Activated T-helper 1 cell treated with anti-CD3 and anti-CD28 coated beads, Interleukin-2, amount 50 U/mL, for 16 hours (primary cell): ENCODE measurements around the gene TESK2.

Experiments used
- DNase-seq, 2 donors: peaks; one replicate each; pipeline ENCODE4 v3.0.0-alpha.2; 2020; ENCODE audit warnings: low read depth in 1 of 2, low spot score in 1 of 2

The TESK2 gene

GRCh38 chr1:45510036-45510971 is 19.3 kb upstream of the TESK2 start:
- no peak for DNase-seq

- DNase-seq, result no peak
These were observed 17.6 kb upstream of the TESK2 start for GRCh38 chr1:45508295-45509151.

- DNase-seq, result no peak
These were observed 16.9 kb upstream of the TESK2 start for GRCh38 chr1:45507893-45508292.

GRCh38 chr1:45507195-45507594 is 16.2 kb upstream of the TESK2 start:
- no peak for DNase-seq

- DNase-seq, result no peak
These were observed 12.7 kb upstream of the TESK2 start for GRCh38 chr1:45503462-45504360.

GRCh38 chr1:45501505-45501859 is 10.5 kb upstream of the TESK2 start:
- DNase-seq, result no peak

GRCh38 chr1:45499415-45499769 is 8.4 kb upstream of the TESK2 start:
- no peak for DNase-seq

GRCh38 chr1:45498279-45498678 is 7.3 kb upstream of the TESK2 start:
- DNase-seq, result no peak

- DNase-seq, result peak in 1 of 2 donors; percentile 22
These were observed 2.2 kb upstream of the TESK2 start for GRCh38 chr1:45493116-45493697.

- no peak for DNase-seq
These were observed 1.7 kb upstream of the TESK2 start for GRCh38 chr1:45492691-45493090.

GRCh38 chr1:45491487-45492260 is 711 bp upstream of the TESK2 start:
- DNase-seq, result no peak

- DNase-seq, result no peak
These were observed 790 bp downstream of the TESK2 start for GRCh38 chr1:45490121-45490625.

GRCh38 chr1:45489379-45489778 is 1.6 kb downstream of the TESK2 start:
- peak in 1 of 2 donors; percentile 15 for DNase-seq

- no peak for DNase-seq
These were observed 2.1 kb downstream of the TESK2 start for GRCh38 chr1:45488666-45489377.

- no peak for DNase-seq
These were observed 5.0 kb downstream of the TESK2 start for GRCh38 chr1:45485949-45486348.

GRCh38 chr1:45479039-45479748 is 11.8 kb downstream of the TESK2 start:
- no peak for DNase-seq

- DNase-seq, result no peak
These were observed 12.7 kb downstream of the TESK2 start for GRCh38 chr1:45478121-45478814.

- DNase-seq, result no peak
These were observed 13.3 kb downstream of the TESK2 start for GRCh38 chr1:45477646-45478045.
